IPS DF 4.7 (cell line): ENCODE results near the gene PELO.
"Not testable (repeated sequence)": the region's sequence is repeated elsewhere in the genome, so short reads cannot be mapped to it uniquely, and the experiment has no call there.

Experiments
- DNase-seq: peaks from one replicate; pipeline ENCODE4 v3.0.0-alpha.2; 2013; ENCODE audit warnings: low spot score; ENCODE audit errors: extremely low read depth

The PELO gene, protein sequence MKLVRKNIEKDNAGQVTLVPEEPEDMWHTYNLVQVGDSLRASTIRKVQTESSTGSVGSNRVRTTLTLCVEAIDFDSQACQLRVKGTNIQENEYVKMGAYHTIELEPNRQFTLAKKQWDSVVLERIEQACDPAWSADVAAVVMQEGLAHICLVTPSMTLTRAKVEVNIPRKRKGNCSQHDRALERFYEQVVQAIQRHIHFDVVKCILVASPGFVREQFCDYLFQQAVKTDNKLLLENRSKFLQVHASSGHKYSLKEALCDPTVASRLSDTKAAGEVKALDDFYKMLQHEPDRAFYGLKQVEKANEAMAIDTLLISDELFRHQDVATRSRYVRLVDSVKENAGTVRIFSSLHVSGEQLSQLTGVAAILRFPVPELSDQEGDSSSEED

DNA sequence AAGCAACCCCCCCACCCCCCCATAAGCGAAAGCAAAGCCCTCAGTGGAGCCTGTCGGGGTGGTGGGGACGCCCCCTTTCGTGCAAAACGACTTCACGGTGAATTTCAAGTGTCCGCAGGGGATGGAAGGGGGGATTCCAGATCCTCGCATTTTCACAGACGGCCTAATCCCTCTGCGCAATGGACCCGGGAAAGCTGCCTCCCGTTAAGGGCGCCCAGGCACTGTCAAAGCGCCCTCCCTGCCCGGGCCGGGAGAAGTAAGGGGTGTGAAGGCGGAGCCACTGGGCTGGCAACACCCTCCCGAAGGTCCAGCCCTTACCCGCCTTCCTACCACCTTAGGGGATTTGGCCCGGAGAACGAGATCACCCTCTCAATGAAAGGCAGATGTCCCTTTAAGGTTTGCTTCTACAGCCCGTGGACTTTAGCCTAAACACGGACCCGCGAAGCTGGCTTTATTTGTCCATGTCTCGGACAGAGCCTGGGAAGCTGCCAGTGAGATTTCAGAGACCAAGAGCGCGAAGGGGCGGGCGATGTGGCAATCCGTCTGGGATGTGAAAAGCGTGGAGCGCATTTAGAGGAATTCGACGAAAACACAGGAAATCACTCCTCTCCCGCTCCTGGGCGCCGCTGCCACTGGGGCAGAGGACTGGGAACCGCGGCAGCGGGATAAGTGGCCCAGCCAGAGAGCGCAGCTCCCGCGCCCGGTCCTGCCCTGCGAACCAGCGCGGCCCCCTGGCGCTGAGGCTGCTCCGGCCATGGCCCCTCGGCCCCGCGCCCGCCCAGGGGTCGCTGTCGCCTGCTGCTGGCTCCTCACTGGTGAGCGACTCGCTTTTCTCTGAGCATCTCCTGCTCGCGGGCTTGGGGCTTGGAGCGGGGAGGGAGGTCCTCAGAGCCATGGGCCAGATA is at the start of gene PELO, which contains the start of gene ITGA1:
PELO (plus strand) TSS at position 317 of the 905 bp plus-strand sequence. CDS start 12,479 bp downstream, outside the sequence.
ITGA1 (plus strand) TSS at position 317 of the 905 bp plus-strand sequence; CDS start at position 755, 438 bp downstream.
- no peak for DNase-seq

DNA sequence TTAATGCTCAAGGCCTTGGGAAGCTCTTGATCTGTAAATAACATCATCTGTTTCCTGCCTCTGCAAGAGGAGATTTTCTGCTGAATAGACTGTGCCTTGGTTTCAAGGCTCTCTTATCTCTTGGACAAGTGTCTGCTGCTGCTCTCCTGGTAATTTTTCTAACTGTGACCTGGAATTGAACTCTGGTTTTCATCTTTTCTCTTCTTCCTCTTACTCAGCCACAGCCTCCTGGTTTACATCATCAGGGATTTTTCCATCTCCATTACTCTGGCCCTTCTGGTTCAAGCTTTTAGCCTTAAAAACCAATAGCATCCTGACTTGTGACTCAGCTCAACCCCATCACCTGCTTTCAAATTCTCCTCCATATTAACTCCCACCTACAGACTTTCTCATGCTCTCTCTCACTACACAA is 49.6 kb upstream of the PELO start:
- DNase-seq: no peak

DNA sequence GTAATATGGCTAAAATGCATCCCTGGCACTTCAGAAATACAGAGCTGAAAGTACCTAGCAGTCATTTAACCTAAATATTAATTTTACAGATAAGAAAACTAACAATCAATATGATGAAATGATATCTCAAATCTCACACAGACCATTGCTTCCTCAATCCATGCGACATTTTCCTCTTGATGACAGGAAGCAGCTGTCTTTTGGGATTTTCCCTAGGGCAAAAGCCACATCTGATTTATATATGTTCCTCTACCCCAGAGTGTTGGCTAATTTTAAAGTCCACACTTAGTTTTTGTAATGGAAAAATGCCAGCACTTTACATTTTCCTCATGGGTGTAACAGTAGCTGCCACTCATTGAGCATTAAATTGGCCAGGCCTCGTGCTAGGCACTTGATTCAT is 47.7 kb upstream of the PELO start:
- no peak for DNase-seq

DNA sequence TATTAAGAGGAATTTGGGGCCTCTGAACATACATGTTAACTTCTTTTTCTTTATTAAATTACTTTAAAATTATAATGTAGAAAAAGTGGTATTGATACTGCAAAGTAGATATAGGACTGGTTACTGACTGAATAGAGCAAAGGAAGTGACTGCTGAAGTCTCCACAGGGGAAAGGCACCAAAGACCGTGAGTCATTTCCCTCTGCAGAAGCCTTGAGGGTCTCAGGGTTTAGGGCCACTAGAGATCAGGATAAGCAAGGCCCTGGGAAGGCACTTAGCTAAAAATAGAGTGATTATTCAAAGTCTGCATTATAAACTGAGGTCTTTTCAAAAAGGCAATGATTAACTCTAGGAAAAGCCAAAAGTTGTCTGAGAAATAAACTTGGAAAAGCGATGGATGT is 44.7 kb upstream of the PELO start:
- no peak for DNase-seq

DNA sequence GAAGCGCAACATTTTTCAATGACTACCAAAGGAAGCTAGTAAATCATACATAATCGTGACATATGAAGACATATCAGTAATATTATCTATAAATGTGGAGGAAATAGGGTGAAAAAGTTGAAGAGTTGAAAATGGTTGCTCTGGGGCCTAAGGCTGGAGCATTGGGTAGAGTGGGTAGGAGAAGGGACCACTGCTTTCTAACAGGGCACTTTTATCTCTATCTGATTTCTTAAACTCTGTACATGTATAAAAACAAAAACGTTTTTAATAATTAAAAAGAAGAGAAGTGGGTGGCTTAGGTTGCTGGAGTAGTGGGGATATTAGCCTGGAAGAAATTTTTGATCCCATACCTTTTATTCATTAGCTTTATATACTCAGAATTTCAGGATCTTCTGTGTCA is 44.2 kb upstream of the PELO start:
- no peak for DNase-seq

DNA sequence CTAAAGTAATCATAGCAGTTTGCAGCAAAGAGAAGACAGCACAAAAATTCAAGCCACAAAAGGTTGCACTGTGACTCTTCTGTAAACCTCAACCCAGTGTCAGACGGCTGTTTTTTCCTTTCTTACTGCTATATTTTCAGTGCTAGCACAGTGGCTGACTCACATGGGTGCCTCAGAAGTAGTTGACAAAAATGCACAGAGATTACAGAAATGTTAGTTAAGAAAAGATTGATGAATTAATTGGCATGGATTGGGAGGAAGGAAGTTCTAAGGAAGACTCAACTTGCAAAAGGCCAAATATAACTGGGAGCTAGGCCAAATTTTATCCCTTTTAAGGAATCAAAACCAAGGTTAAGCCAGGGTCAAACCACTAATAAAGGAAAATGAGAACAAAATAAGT is 43.7 kb upstream of the PELO start:
- DNase-seq: no peak

DNA sequence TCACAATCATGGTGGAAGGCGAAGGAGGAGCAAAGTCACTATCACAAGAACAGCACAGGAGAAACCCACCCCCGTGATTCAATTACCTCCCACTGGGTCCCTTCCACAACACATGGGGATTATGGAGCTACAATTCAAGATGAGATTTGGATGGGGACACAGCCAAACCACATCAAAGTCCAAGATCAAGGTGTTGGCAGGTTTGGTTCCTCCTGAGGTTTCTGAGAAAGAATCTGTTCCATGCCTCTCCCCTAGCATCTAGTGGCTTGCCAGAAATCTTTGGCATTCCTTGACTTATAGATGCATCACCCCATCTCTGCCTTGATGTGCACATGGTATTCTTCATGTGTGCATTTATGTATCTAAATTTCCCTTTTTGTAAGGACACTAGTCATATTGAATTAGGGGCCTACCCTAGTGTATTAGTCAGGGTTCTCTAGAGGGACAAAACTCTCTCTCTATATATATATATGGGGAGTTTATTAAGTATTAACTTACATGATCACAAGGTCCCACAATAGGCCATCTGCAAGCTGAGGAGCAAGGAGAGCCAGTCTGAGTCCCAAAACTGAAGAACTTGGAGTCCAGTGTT is 42.8 kb upstream of the PELO start:
- DNase-seq: not testable (repeated sequence)

DNA sequence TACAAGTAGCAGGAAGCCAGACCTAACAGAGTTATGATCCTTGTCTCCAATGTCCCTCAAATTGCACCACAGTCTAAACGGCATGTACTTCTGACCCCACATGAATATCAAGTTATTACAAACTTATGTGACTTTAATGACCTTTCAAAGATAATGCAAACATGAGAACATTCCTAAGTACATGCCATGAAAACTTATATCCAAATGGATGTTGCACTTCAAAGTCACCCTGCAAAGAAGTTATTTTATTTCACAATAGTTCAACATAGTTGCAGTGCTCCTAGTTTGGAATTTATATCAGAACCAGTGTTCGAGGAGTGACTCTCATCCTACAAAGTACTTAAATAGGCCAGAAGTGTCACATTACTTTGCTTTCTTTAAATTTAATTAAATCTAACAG is 41.2 kb upstream of the PELO start:
- no peak for DNase-seq

DNA sequence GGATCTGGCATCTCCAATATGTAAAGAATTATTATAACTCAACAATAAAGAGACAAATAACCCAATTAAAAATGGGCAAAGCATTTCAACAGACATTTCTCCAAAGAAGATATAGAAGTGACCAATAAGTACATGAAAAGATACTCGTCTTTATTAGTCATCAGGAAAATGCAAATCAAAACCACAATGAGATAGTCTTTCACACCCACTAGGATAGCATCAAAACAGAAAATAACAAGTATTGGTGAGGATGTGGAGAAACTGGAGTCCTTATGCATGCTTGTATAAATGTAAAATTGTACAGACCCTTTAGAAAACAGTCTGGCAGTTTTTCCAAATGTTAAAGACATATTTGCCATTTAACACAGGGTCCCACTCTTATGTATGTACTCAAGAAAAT is 39.1 kb upstream of the PELO start:
- no peak for DNase-seq

DNA sequence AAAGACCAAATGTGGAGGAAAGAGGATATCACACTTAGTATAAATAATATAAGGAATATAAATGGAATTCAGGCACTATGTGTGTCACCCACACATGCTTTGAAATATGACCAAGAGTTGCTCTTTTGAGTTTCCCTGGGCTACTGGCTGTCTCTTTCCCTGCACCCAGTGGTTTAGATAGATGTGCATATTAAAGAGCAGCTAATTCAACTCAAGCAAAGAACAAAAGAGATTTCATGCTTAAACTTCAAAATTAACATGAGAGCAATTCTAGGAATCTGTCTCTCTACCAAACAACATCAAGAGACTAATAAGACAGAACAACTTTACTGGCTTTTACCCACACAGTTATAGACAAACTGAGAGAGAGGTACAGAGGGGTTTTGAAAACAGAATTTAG is 38.0 kb upstream of the PELO start:
- DNase-seq: no peak

DNA sequence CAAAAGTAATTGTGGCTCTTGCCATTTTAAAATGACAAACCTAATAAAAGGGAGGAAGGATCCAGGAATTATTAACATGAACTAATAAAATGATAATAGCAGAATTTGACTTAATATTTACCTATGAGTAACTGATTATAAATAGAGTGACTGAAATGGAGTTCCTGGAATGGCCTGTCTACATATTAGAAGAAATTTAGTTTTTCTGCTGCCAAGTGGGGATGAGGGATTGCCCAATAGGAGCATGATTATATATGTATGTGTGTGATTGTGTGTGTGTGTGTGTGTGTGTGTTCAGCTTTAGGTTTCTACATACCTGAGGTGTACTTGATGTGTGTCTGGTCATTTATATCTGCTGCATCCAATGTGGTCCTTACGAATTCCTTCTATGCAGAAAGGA is 36.6 kb upstream of the PELO start:
- DNase-seq: no peak

DNA sequence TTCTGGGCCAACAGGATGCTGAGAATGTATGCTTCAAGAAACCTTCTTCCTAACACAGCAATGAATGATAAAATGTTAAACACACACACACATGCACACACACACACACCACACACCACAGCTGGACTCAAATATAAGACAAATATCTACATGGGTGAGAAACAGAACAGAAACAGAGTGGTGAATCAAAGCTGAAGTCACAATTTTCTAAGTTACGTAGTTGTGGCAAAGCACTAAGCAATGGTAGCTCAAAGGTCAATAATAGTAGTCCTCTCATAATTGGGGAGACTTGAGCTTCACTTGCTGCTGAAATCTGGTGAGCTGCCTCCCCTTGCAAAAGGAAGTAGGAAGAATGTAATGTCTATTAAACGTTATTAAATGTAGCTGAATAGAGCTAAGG is 33.7 kb upstream of the PELO start:
- DNase-seq: no peak

DNA sequence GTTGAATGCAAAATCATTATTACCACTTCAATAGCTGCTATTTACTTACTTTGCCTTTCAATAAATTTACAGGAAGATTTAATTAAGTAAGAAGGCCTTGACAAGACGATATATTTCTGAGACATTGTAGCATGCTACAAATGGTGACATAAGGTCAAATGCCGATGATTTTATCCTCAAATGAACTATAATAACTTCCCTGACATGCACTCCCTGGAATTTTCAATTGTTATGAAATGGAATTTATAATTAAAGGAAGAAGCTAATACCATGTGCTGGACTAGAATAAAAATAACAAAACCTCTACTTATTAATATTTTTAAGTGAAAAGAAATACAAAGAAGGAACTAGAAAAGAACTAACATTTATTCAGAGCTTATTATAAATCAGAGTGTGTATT is 30.2 kb upstream of the PELO start:
- no peak for DNase-seq

DNA sequence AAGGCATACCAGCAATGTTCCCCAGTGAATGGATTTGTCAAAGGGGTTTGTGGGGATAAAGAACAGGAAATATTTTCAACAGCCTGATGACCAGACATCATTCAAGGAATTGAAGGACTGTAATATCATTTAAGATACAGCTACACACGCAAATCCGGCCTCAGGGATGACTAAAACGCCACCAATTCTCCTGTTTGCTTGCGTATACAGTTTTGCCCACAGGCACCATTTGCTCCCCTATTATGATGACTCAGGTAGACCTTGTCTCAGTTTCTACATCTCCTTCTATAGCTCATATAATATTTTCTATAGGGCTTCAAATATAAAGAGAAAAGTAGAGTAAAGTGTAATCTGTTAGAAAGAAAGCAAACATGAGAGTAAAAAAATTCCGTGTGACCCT is 29.7 kb upstream of the PELO start:
- DNase-seq: no peak

DNA sequence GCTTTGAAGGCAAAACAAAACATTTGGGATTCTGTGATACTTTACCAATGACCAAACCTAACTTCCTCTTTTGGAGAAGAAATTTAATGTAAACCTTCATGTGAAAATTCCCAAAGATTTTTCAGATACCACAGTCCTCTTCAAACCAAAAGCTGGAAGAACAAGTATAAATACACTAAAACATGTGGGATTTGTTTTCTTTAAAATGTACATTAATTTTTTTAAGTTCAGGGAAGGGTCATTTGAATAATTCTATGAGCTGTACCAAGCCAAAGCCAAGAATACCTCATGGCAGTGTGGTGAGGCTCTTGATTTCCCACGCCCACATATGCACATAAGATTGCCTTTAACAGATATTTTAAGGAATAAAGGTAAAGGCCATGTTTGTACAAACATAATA is 28.4 kb upstream of the PELO start:
- no peak for DNase-seq

DNA sequence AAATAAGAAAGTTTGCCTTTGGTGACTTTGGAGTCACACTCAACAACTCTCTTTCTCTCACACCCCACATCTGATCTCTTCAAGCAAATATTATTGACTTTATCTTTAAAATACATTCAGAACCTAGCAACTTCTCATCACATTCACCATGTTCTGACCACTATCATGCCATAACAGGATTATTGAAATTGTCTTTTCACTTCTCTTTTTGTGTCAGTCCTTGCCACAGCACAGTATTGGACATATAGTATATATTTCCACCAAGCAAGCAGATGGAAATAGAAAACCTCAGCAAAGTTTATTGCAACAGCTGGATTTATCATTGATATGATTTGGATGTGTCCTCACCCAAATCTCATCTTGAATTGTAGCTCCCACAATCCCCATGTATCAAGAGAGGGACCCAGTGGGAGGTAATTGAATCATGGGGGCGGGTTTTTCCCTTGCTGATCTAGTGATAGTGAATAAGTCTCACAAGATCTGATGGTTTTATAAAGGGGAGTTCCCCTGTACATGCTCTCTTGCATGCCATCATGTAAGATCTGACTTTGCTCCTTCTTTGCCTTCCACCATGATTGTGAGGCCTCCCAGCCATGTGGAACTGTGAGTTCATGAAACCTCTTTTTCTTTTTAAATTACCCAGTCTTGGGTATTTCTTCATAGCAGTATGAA is 26.9 kb upstream of the PELO start:
- no peak for DNase-seq

DNA sequence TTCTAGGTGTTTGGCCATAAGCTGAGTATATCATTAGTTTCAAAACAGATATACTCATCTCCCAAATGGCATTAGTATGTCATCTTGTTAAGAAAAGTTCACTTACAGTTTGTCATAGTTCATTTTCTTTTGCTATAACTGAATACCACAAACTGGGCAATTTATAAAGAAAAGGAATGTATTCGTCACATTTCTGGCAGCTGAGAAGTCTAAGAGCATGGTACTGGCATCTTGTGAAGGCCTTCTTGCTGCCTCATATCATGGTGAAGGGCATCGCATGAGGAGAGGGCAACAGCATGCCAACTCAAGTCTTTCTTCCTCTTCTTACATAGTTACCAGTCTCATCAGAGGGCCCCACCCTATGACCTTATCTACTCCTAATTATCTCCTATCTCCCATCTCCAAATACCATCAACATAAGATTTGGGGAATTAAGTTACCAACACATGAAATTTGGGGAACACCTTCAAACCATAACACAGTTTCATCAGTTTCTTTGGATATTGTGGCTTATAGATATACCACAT is 20.4 kb upstream of the PELO start:
- no peak for DNase-seq

DNA sequence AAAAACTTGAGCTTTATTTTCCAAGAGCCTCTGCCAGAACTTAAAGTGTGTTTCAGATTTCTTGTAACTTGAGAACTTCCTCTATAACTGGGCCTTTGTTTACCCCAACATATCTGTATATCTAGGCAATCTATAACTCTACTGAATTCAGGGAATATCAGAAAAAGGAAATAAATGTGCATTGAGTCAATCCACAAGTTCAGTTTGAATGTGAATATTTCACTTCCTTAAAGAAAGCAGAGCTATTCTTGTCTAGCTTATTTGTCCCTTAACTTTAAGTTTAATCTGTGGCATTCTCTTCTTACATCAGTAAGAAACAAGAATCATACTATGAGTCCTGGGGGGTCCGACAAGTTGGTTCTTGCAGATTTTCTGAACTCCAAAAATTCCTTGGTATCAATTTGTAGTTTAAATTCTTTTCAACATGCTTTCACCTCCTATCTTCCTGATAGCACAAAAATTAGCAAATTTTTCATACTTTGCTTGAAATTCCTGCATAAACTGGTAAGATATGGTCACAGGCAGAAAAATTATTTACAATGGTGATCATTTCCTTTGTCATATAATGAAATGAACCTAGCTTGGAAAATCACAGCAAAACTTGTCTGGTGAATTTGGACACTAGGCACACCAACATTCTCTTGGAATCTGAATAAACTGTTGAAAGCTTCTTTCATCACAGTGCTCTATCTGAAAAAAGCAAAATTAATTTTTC is 19.8 kb upstream of the PELO start:
- no peak for DNase-seq

DNA sequence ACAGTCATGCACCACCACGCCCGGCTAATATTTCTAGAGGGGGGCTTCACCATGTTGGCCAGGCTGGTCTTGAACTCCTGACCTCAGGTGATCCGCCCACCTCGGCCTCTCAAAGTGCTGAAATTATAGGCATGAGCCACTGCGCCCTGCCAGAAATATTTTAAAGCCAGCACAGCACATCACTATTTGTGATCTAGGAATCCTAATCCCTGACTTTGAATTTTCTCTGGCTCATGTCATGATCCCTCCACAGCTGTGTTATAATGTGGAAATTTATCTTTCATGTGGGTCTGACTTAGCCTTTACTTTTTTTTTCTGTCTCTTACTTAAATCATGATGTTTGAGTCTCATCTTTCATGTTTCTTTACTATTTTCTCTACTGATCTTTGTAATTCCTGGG is 18.7 kb upstream of the PELO start:
- DNase-seq: no peak

DNA sequence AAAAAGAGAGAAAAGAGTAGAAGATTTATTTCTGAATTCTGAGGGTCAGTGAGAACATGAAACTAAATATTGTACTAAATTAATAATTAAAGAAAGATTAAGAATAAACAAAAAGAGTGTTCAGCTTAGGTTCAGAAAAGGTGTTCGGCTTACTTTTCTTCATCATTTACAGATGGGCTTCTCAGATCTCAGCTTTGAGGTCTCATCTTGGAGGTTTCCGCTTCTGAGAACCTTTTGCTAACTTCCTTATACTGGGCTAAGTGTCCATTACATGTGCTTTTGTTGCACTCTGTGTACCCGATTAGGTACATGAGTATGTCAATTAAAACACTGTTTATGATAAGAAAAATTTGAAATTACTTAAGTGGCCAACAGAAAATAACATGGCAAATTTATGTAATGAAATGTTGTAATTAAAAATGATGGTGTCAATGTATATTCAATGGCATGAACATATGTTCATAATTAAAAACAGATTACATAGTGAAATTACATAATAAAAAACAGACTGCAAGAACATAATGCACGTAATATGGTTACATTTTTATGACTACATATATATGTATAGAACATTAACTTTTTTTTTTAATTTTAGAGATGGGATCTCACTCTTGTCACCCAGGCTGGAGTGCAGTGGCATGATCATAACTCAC is 17.3 kb upstream of the PELO start:
- DNase-seq: no peak
